HG03196 (cell line): ENCODE results near the gene HSFX3.
A peak's percentile ranks its signal among the peaks of the same experiment; 100 is the strongest.
"Not testable (repeated sequence)": the region's sequence is repeated elsewhere in the genome, so short reads cannot be mapped to it uniquely, and the experiment has no call there.

Experiments
- ATAC-seq: cut with Tn5 transposase; IDR thresholded peaks from one replicate; pipeline ENCODE4 v1.9.1; 2021; ENCODE audit not compliant: unreplicated experiment

Gene HSFX3

GRCh38 chrX:149518236-149518635 is 31.5 kb downstream of the HSFX3 start:
- no peak for ATAC-seq

DNA sequence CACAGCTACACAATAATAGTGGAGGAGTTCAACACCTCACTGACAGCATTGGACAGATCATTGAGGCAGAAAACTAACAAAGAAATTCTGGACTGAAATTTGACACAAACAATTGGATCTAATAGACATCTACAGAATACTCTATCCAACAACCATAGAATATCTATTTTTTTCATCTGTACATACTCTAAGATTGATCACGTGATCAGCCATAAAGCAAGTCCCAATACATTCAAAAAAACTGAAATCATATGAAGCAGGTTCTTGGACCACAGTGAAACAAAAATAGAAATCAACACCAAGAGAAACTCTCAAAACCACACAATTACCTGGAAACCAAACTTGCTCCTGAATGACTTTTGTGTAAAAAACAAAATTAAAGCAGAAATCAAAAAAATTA is 32.4 kb downstream of the HSFX3 start:
- no peak for ATAC-seq

DNA sequence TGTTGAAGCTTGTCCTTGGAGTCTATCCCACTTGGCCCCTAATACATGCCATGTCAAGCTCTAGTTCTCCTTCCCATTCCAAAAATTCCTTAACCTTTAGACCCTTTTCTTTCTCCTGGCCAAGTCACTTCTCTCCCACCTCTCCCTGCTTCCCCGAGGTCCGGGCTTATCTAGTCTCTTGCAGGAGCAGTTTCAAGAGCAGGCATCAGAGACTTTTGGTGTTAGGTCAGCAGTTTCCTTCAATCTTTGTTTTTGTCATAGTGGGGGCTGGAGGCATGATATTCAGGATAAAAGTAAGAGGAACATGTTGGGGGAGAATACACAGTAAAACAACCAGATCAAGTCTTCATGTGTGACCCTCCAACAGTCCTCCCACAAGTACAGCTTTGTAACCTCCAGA is 33.1 kb downstream of the HSFX3 start:
- ATAC-seq: no peak

GRCh38 chrX:149515954-149516602 is 33.6 kb downstream of the HSFX3 start:
- no peak for ATAC-seq

DNA sequence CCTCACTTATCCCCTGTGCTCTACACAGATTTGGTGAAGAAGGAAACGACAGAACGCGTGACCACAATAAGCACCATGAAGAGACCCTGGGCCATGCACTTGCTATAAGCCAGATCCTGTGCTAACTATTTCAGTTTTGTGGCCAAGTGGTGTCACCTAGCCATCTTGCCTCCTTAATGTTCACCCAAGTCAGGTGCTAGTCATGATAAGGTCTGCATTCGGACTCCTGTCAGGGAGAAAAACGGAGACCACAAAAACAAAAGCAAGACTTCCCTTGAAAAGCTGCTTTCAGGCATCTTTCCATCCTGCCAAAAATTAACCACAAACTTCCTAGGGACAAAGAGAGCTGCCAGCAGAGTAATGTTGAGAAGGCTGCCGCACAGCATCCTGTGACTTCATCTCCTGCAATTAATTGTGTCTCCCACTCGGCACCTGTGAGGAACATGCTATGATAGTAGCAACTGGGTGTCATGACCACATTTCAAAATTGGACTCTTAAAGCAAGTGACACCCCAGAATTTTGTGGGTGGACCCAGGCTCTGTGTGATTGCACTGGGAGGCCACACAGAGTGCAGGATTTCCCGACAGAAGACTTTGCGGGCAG is 35.8 kb downstream of the HSFX3 start:
- no peak for ATAC-seq

DNA sequence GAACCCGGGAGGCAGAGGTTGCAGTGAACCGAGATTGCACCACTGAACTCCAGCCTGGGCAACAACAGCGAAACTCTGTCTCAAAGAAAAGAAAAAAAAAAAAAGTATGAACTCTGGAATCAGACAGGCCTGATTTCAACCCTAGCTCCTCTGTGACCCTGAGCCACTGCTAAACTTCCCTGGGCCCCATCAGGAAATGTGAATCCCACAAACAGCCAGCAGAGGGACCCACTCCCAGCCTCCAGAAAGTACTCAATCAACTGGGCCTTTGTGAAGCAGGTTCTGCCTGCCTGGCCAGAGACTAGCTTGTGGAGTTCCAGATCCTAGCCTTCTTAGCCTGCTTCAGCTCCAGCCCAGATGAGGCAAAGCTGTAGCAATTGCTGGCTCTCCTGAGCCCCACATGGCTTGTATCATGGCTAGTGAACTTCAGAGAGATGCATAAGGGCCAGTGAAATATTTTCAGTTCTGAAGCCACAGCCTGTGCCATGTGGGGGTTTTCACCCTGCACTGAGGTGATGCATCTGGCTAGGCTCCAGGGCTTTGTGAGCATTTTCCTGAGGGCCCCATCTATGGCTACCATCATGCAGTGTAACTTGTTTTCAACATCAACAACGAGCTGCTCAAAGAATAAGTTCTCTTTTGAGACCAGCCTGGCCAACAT is 37.4 kb downstream of the HSFX3 start:
- ATAC-seq: peak; percentile 67

- ATAC-seq: no peak
These were observed 38.6 kb downstream of the HSFX3 start for GRCh38 chrX:149511081-149511480.

- ATAC-seq: no peak
These were observed 39.3 kb downstream of the HSFX3 start for GRCh38 chrX:149510386-149510785.

- ATAC-seq: no peak
These were observed 41.3 kb downstream of the HSFX3 start for GRCh38 chrX:149508467-149508866.

GRCh38 chrX:149506349-149506748 is 43.4 kb downstream of the HSFX3 start:
- no peak for ATAC-seq

DNA sequence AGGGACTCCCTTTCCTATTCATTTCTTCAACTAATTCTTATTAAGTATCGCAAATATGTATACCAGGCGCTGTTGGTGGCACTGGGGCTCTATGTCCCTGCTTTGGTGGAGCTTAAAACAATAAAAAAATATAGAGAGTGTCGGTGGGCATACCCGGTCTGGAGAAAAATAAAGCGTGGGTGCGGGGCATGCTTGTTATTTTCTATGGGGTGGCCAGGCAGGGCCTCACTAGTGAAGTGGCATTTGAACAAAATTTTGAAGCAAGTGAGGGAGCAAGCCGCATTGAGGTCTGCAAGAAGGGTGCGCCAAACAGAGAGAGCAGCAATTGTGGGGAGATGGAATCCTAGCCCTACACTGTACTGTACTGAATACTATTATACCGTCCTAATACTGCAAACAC is 44.1 kb downstream of the HSFX3 start:
- ATAC-seq: no peak

- ATAC-seq: peak; percentile 72
These were observed 44.6 kb downstream of the HSFX3 start, which contains the start of gene IDS for GRCh38 chrX:149504915-149505651. Gene IDS, minus strand, starts transcription at chrX:149505306. Its CDS starts 169 bp downstream, at chrX:149505137.

DNA sequence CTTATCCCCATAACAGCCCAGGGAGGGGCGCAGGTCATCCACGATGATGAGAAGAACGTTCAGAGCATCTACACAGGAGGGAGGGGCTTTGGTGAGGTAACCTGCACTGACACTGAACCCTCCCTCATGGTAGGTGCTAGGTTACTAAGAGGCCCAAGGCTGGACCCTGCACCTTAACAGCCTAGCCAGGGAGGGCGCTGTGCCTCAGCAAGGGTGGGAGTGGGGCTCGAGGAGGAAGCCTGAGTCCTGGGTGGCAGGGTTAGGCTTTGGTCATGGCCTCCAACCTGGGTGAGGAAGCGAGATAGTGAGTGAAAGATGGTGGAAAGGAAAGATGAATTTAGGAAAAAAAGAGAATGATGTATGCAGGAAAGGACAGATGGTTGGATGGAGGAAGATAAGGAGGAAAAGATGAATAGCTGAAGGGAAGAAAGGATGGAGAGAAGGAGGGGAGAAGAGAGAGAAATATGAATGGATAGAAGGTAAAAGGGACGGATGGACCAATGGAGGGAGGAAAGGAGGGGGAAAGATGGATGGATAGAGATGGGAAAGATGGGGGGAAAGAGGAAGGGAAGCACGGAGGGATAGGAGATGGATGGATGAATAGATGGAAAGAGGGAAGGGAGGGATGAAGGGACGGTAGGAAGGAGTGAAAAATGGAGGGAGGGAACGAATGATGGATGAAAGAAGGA is 45.4 kb downstream of the HSFX3 start:
- ATAC-seq: peak; percentile 62

- peak; percentile 65 for ATAC-seq
These were observed 46.3 kb downstream of the HSFX3 start for GRCh38 chrX:149503446-149503845.

DNA sequence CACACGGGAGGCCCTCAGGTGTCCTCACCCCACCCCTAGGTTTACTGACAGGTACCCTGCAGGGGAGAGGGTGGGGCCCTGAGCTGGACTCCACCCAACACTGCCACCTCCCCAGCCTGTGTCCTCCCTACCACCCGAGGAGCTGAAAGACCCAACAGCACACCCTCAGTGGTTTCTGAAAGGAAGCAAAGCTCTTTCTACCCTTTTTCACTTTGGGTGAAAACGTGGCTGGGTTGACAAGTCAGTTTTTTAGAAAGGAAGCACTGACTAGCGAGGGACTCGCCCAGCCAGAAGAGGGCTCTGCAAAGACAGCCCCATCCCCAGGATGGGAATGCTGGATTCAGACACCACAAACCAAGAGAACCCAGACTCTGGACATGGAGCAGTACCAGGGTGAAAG is 46.8 kb downstream of the HSFX3 start:
- not testable (repeated sequence) for ATAC-seq

- no peak for ATAC-seq
These were observed 50.0 kb downstream of the HSFX3 start for GRCh38 chrX:149499766-149500165.

GRCh38 chrX:149498767-149499166 is 51.0 kb downstream of the HSFX3 start:
- ATAC-seq: no peak
